IMR-90 (cell line): ENCODE results near the gene FBXO4.

Experiments used
- BHLHE40 ChIP-seq: fragments of 150-350 bp; IDR thresholded peaks from 2 replicates; pipeline ENCODE4 v1.6.1; 2016; ENCODE audit warnings: mild to moderate bottlenecking, low read depth, low read length
- CEBPB ChIP-seq: IDR thresholded peaks from 2 replicates; pipeline ENCODE4 v1.6.1; 2012; ENCODE audit warnings: low read depth, low read length, improper control_type of control experiment
- CTCF ChIP-seq: conservative IDR thresholded peaks from 2 replicates; pipeline ENCODE4 v1.5.1; 2012; ENCODE audit warnings: mild to moderate bottlenecking, low read depth, low read length, improper control_type of control experiment
- ELK1 ChIP-seq: fragments of 150-350 bp; IDR thresholded peaks from 2 replicates; pipeline ENCODE4 v1.6.1; 2016; ENCODE audit warnings: low read depth, mild to moderate bottlenecking, low read length, moderate library complexity, borderline replicate concordance
- FOS ChIP-seq: fragments of 150-350 bp; IDR thresholded peaks from 2 replicates; pipeline ENCODE4 v1.6.1; 2016; ENCODE audit warnings: low read depth, low read length
- MAFK ChIP-seq: IDR thresholded peaks from 2 replicates; pipeline ENCODE4 v1.6.1; 2012; ENCODE audit warnings: low read depth, low read length, improper control_type of control experiment
- MAZ ChIP-seq: IDR thresholded peaks from 2 replicates; pipeline ENCODE4 v1.6.1; 2012; ENCODE audit warnings: low read depth, mild to moderate bottlenecking, low read length, improper control_type of control experiment, moderate library complexity, borderline replicate concordance
- MXI1 ChIP-seq: IDR thresholded peaks from 2 replicates; pipeline ENCODE4 v1.6.1; 2012; ENCODE audit warnings: low read depth, mild to moderate bottlenecking, low read length, moderate library complexity, borderline replicate concordance
- NFE2L2 ChIP-seq: fragments of 150-350 bp; IDR thresholded peaks from 2 replicates; pipeline ENCODE4 v1.6.1; 2016; ENCODE audit warnings: low read depth, mild to moderate bottlenecking, low read length
- POLR2A ChIP-seq: IDR thresholded peaks from 2 replicates; pipeline ENCODE4 v1.6.1; 2012; ENCODE audit warnings: mild to moderate bottlenecking, low read depth, low read length
- RAD21 ChIP-seq: IDR thresholded peaks from 2 replicates; pipeline ENCODE4 v1.6.1; 2012; ENCODE audit warnings: low read length, improper control_type of control experiment
- RFX5 ChIP-seq: IDR thresholded peaks from 2 replicates; pipeline ENCODE4 v1.8.0; 2012; ENCODE audit warnings: low read depth, mild to moderate bottlenecking, low read length, moderate library complexity
- USF2 ChIP-seq: fragments of 150-350 bp; IDR thresholded peaks from 2 replicates; pipeline ENCODE4 v1.6.1; 2017; ENCODE audit warnings: mild to moderate bottlenecking, antibody characterized with exemption, low read length, low read depth

- no peak for TF ChIP-seq CTCF
- no peak for TF ChIP-seq CEBPB
- no peak for TF ChIP-seq POLR2A
- no peak for TF ChIP-seq MAZ
- no peak for TF ChIP-seq MAFK
- no peak for TF ChIP-seq RAD21
- no peak for TF ChIP-seq USF2
- no peak for TF ChIP-seq NFE2L2
- TF ChIP-seq FOS = no peak
- no peak for TF ChIP-seq BHLHE40
- no peak for TF ChIP-seq ELK1
- no peak for TF ChIP-seq RFX5
- TF ChIP-seq MXI1 = no peak
Observed at GRCh38 chr5:41882765-41883164, 42.3 kb upstream of the FBXO4 start.
